Measurements from ENCODE around the gene C9orf153. TPM values are rescaled to one million over a fixed set of nuclear protein-coding genes. Genes with fewer than 3 reads are reported as not detected.
"Not testable (repeated sequence)": the region's sequence is repeated elsewhere in the genome, so short reads cannot be mapped to it uniquely, and the experiment has no call there.

Gene C9orf153
- polyA plus RNA-seq (2013, experiment 1 of 2; ENCODE audit: insufficient read length): not detected
- 0.06 TPM for polyA plus RNA-seq (2013, experiment 2 of 2; ENCODE audit: insufficient read length)

- DNase-seq: no peak
These were observed at the start of gene C9orf153 for GRCh38 chr9:86259557-86259956. Gene C9orf153, minus strand, starts transcription at chr9:86259657. Its CDS starts 30,054 bp downstream, at chr9:86229603.

- DNase-seq: no peak
These were observed 49.2 kb upstream of the C9orf153 start for GRCh38 chr9:86308687-86309086.

DNA sequence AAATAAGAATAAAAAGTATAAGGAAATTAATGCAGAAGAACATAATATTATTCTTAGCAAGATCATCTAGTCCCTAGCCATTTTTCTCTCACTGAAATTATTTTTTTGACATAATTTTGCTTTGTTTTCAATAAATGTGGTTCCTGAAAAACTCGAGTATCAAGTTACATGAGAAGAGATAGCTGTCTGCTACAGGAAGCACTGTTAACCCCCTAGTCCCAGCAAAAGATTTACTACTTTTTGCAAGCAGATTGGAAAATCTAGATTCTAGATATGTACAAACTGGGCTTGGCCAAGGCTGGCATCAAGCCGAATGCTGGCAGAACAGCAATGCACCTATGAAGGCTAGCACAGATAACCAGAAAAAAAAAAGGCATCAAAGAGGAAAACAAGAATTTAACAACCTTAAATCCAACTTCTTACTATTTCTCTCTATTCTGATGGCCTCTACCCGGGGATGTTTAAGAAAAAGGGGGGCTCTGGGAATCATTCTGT, 44.8 kb upstream of the C9orf153 start:
- DNase-seq: no peak

GRCh38 chr9:86303316-86303975, 44.0 kb upstream of the C9orf153 start:
- DNase-seq: no peak

- DNase-seq: no peak
These were observed 42.2 kb upstream of the C9orf153 start for GRCh38 chr9:86301686-86302085.

GRCh38 chr9:86300701-86301100, 41.2 kb upstream of the C9orf153 start:
- DNase-seq: no peak

- no peak for DNase-seq
These were observed 39.4 kb upstream of the C9orf153 start for GRCh38 chr9:86298873-86299272.

- not testable (repeated sequence) for DNase-seq
These were observed 30.9 kb upstream of the C9orf153 start for GRCh38 chr9:86290341-86290740.

DNA sequence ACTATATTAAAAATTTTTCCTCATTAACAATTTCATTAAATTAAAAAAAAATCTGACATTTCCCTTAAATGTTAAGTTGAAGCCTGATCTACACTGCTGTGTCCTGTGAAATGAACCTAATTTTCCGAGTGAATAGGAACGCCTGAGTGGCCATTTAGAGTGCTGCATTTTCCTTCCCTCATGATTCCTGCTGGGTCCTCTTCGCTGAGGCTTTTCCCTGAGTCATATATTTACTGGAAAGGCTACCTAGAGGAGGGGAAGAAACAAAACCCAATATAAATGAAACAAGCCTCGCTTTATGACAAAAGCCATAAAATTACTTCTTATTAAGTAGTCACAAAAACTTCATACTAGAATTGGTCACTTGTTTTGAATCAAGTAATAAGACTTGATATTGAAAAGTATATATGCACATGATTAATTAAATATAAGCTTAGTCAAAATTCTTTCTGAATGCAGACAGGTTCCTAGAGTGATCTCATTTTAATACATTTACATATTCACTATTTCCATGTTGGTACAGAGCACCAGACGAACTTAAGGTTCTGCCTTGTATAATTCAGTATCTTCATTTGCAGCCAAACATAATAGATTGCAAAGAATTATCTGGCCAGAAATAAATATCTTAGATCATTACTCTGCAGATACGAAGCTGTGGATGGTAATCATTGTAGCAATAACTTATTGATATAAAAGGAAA, 29.2 kb upstream of the C9orf153 start:
- DNase-seq: no peak

DNA sequence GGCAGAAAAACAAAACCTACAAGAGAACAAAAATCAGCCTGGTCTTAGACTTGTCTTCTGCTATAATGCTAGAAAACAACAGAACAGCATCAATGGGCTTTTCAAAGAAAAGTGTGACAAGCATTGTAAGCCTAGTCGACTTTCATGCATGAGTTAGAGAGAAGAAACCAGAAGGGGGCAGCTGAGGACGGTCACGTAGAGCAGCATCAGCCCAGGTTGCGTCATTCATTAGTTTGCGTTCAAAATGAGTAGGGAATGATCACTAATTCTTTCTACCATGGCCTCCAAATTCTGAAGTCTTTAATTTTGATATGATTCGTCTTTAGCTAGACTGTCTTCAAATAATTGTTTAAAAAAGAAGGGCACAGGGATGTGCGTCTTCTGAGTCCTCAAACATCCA, 27.6 kb upstream of the C9orf153 start:
- peak; percentile 68 for DNase-seq

DNA sequence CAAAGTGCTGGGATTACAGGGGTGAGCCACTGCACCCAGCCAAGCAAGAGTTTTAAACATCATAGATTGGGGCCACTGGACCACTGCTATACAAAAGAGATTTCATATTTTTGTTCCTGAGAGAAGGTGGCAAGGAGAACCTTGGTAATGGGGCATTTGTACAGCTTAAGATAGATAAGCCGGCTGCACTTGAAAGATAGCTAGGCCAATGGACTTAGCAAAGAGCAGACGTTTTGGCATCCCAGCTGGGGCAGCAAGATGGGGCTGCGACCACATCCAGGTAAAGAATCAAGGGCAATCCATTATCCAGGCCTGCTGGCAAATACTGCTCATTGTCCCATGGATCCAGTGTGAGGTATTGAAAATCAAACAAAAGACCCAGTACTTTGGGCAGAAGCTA, 26.8 kb upstream of the C9orf153 start:
- DNase-seq: no peak

DNA sequence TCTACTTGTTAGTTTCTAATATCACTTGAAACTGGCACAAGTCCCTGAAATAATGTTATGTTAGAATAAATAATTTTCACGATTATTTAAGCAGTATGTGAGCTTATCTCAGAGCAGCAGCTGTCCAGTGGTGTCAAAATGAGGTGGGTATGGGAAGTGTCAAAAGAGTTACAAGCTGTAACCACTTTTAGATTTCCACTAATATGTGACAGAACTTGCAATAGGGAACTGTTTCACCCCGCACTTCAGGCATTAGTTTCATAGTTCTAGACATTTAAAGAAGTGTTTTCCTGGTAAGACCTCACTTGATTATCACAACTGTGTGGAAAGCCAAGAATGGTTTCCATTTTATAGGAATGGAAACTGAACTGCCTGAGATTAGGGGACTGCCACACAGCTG, 25.8 kb upstream of the C9orf153 start:
- DNase-seq: no peak

GRCh38 chr9:86282979-86283535, 23.6 kb upstream of the C9orf153 start:
- DNase-seq: peak; percentile 73

DNA sequence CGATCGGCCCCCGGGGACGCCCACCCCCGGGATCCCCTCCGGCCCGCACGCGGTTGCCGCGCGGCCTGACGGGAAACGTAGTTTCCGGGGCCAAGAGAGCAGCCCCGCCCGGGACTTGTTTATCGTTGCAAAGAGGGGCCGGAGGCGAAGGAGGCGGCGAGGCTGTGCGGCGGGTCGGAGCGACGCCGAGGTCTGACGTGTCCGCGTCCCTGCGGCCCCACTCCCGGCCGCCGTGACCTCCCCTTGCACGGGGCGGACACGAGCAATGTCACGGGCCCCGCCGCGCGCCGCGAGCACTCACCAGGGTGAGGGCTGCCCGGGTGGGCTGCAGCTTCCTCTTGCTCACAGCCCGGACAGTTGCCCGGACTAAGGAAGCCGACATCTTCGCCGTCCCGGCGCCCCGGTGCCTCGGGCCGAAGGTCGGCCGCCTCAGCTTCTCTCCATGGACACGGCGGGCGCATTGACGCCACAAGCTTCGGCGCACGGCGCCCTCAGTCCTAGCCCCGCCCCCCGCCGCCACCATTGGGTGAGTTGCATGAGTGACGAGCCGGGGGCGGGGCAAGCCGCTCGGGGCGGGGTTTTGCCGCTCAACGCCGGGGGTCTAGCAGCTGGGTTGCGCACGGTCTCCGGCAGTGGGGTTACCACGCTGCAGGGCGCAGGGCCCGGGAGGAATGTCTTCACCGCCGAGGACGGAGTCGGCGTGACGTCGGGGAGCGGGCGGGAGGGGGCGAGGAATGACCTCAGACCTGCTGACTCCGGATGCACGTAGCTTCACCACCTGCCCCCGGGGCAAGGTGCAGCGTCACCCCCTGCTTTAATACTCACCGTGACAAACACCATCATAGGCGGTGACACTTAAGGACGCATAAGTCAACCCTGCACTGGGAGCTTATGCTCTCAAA, 22.9 kb upstream of the C9orf153 start, which contains the start of gene ISCA1:
Gene ISCA1, minus strand, starts transcription at position 462 of the 902 bp plus-strand sequence. Its CDS starts 80 bp downstream, at position 382.
- DNase-seq: peak; percentile 92

DNA sequence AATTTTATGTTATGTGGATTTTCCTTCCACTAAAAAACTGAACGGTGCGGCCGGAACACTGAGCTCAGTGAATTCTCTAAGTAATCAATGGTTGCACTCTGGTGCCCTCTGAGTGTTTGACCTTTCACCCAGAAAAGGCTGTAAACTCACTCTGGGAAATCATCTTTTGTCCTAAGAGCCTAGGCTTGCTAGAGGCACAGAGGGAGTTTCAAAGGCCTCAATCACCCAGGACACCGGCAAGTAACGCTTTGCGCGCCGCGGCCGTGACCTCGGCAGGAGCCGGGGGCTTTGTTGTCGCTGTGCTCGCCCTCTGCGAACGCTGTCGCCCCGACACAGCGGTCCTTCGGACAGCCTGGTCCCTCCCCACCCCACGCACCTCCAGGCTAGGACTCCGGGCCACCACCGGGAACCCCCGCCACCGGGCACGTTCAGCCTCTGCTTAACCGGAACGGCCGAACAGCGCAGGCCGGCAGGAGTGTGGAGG, 22.2 kb upstream of the C9orf153 start:
- DNase-seq: no peak

DNA sequence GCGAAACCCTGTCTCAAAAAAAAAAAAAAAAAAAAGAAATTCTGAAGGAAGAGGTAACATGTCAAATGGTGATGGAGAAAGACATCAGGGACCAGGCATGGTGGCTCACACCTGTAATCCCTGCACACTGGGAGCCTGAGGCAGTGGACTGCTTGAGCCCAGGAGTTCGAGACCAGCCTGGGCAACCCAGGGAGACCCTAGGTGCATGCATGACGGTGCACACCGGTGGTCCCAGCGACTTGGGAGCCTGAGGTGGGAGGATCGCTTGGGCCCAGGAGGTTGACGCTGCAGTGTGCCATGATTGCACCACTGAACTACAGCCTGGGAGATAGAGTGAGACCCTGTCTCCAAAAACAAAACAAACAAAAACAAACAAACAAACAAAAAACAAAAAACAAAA, 21.1 kb upstream of the C9orf153 start:
- DNase-seq: no peak

DNA sequence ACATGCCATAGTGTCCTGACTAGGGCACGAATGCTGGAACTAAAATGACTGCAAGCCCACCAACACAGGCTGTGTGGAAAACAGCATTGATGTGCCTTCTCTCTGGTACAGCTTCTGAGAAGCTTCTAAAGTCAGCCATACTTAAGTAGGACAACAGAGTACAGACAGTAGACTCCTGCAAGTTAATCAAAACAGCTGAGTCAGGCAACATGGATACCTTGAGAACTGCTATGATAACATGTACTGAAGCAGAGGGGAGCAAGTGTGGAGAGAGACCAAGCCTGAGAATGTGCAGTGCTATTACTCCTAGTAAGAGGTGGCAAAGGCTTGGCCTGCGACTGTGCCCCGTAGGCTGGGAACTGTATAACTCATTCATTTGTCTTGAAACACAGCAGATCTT, 20.4 kb upstream of the C9orf153 start:
- DNase-seq: no peak

DNA sequence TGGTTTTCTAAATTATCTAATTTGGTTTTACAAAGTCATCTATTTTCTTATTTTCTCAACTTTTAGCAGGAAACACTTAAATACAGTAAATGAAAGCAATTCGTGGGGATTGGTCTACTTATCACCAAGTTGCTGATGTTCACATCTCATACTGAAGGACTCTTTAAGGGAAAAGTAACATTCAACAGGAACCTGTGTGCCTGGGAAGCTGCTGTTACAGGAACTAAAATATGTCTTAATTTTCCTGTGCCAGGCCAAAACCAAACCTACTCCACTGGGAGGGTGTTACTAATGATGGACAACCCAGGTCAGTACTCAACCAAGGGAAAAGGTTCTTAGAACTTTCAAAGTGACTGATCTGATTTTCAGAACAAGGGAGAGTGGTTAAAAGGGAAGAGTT, 17.6 kb upstream of the C9orf153 start:
- no peak for DNase-seq

DNA sequence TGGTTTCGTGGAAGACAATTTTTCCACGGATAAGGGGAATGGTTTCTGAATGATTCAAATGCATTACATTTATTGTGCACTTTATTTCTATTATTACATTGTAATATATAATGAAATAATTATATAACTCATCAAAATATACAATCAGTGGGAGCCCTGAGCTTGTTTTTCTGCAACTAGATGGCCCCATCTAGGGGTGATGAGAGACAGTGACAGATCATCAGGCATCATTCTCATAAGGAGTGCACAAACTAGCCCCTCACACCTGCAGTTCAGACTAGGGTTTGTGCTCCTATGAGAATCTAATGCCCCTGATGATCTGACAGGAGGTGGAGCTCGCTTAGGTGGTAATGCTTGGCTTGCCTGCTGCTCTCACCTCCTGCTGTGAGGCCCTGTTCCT, 16.5 kb upstream of the C9orf153 start:
- no peak for DNase-seq

DNA sequence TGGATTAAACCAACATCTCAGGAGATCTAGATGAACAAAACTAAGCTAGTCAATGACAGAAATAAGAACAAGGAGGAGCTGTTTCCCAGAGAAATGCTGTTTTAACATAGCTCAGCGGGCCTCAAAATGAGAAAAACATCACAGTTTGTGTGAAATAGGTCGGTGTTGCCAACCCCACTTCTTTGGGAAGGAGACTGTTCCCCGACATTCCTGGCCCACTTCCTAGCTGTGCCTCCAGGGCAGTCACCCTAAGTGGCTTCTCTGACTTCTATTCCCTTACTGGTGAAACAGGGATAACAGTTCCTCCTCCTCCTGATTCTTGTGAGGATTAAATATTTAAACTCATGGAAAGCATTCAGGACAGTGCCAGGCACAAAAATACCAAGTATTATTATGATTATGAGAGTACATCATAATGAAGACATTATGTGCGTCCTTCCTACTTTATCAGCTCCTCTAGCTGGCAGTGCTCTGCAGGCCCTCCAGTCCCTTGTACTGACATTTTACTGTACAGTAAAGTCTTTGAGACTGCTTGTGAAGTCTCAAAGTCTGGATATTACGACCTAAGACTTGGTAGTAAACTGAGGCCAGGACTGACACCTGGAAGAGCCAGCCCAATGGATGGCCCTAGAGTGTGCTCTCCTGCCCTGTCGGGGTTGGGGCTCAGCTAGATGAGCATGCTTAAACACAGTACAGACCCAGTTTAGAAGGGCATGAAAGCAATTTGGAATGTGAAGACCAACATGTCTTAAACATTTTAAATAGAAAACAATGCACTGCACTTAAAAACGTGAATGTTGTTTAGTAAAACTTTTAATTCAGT, 15.6 kb upstream of the C9orf153 start:
- DNase-seq: no peak

- no peak for DNase-seq
These were observed 12.8 kb upstream of the C9orf153 start for GRCh38 chr9:86272221-86272620.
